ENCODE data around the gene MYL7. TPM values are rescaled to one million over a fixed set of nuclear protein-coding genes. Genes with fewer than 3 reads are reported as not detected.
"Not testable (repeated sequence)": the region's sequence is repeated elsewhere in the genome, so short reads cannot be mapped to it uniquely, and the experiment has no call there.

Gene MYL7
- total RNA-seq, 4 donors from 2014 or later, result not detected

DNA sequence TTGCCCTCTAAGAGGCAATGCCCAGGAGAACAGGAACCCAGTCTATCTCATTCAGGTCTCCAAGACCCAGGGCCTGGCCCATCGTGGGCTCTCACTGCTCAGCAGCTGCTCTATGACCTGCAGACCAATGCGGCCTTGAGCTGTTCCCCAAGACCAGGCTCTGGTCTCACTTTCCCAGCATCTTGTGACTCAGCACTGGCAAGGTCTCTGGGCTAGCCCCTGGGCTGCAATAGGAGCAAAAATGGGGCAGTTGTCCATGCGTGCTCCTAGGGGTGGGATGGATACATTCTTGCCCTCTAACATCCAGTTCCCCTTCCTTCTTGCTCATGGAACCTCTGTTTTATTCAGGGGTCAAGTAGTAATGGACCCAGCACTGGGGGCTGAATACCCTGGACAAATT lies 34.6 kb upstream of the MYL7 start:
- ATAC-seq, result no peak
- H3K9me3 ChIP-seq, result peaks cover 0 to 5% (median 0%) of the 10 kb centered on the region in 3 donors
- 50 to 63% methylated on average over 1 to 2 of the region's 3 CpGs for WGBS, 2 donors (ENCODE audit: low coverage in 1 of 2)
- H3K27ac ChIP-seq, result no peak overlapping the region
- peaks cover 15% of the 10 kb centered on the region for H3K27me3 ChIP-seq
- no peaks in the 10 kb centered on the region for H3K36me3 ChIP-seq
- no peaks in the 10 kb centered on the region for H3K4me1 ChIP-seq
- TF ChIP-seq, protein P1, sequence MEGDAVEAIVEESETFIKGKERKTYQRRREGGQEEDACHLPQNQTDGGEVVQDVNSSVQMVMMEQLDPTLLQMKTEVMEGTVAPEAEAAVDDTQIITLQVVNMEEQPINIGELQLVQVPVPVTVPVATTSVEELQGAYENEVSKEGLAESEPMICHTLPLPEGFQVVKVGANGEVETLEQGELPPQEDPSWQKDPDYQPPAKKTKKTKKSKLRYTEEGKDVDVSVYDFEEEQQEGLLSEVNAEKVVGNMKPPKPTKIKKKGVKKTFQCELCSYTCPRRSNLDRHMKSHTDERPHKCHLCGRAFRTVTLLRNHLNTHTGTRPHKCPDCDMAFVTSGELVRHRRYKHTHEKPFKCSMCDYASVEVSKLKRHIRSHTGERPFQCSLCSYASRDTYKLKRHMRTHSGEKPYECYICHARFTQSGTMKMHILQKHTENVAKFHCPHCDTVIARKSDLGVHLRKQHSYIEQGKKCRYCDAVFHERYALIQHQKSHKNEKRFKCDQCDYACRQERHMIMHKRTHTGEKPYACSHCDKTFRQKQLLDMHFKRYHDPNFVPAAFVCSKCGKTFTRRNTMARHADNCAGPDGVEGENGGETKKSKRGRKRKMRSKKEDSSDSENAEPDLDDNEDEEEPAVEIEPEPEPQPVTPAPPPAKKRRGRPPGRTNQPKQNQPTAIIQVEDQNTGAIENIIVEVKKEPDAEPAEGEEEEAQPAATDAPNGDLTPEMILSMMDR (IDR thresholded peaks at IDR 0.05), result no peak
- TF ChIP-seq POLR2A (IDR thresholded peaks at IDR 0.05) (no peak), EP300 (IDR thresholded peaks at IDR 0.05) (no peak), POLR2AphosphoS5 (IDR thresholded peaks at IDR 0.05) (no peak)
- no peak overlapping the region for H3K4me3 ChIP-seq

DNA sequence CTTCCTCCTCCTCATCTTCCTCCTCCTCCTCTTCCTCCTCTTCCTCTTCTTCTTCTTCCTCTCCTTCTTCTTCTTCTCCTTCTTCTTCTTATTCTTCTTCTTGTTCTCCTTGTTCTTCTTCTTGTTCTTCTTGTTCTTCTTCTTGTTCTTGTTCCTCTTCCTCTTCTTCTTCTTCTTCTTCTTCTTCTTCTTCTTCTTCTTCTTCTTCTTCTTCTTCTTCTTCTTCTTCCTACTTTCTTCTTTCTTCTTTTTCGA lies 33.5 kb upstream of the MYL7 start:
- H3K27ac ChIP-seq, H3K4me3 ChIP-seq, H3K4me1 ChIP-seq, H3K36me3 ChIP-seq, H3K9me3 ChIP-seq, ATAC-seq: not testable (repeated sequence)
- H3K27me3 ChIP-seq, result peaks cover 15% of the 10 kb centered on the region
- WGBS, 2 donors (ENCODE audit: low coverage in 1 of 2), result 100% methylated on average over 1 of the region's 1 CpG; no CpG with 5 or more reads in 1 of the 2 donors

DNA sequence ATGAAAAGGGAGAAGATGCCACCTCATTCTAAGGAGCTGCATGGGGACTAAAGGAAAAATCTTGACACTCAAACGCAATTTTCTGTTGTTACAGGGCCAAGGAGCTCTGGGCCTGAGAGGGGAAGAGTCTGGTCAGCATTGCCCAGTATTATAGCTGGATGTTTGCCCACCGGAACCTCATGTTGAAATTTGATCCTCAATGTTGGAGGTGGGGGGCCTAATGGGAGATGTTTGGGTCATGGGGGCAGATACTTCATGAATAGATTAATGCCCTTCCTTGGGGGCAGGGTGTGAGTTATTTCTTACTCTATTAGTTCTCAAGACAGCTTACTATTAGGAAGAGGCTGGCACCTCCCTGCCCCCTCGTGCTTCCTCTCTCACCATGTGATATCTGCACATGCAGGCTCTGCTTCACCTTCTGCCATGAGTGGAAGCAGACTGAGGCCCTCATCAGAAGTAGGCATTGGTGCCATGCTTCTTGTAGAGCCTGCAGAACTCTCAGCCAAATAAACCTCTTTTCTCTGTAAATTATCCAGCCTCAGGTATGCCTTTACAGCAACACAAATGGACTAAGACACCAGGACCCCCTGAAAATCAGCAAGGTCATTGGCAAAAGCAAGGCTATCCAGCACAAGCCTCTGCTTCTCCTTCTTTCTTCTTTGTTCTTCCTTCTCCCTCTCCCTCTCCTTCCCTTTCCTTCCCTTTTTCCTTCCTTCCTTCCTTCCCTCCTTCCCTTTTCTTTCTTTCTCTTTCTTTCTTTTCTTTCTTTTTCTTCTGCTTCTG lies 33.0 kb upstream of the MYL7 start:
- WGBS, 2 donors (ENCODE audit: low coverage in 1 of 2), result 25% methylated on average over 3 of the region's 3 CpGs; no CpG with 5 or more reads in 1 of the 2 donors
- no peaks in the 10 kb centered on the region for H3K4me1 ChIP-seq
- no peak overlapping the region for H3K4me3 ChIP-seq
- ATAC-seq, result no peak
- no peaks in the 10 kb centered on the region for H3K36me3 ChIP-seq
- H3K9me3 ChIP-seq, result peaks cover 0 to 5% (median 0%) of the 10 kb centered on the region in 3 donors
- H3K27ac ChIP-seq, result no peak overlapping the region
- peaks cover 15% of the 10 kb centered on the region for H3K27me3 ChIP-seq
- no peak for TF ChIP-seq EP300 (IDR thresholded peaks at IDR 0.05)
- TF ChIP-seq POLR2A (IDR thresholded peaks at IDR 0.05), result no peak
- TF ChIP-seq, protein P1 (IDR thresholded peaks at IDR 0.05), result no peak
- no peak for TF ChIP-seq POLR2AphosphoS5 (IDR thresholded peaks at IDR 0.05)

- Histone ChIP-seq H3K4me3 (no peak overlapping the region), H3K36me3 (no peaks in the 10 kb centered on the region), H3K27me3 (peaks cover 12% of the 10 kb centered on the region), H3K4me1 (no peaks in the 10 kb centered on the region), H3K27ac (no peak overlapping the region), H3K9me3 (peaks cover 0 to 5% (median 0%) of the 10 kb centered on the region in 3 donors)
- no peak for ATAC-seq
- TF ChIP-seq, protein P1 (IDR thresholded peaks at IDR 0.05), result no peak
- 80 to 87% methylated on average over 6 of the region's 6 CpGs for WGBS, 2 donors (ENCODE audit: low coverage in 1 of 2)
These were observed 31.8 kb upstream of the MYL7 start for GRCh38 chr7:44172803-44173424.

GRCh38 chr7:44172352-44172751 lies 31.2 kb upstream of the MYL7 start:
- Histone ChIP-seq H3K27me3 (peaks cover 8% of the 10 kb centered on the region), H3K27ac (no peak overlapping the region), H3K4me1 (no peaks in the 10 kb centered on the region), H3K4me3 (no peak overlapping the region), H3K9me3 (peaks cover 0 to 5% (median 0%) of the 10 kb centered on the region in 3 donors), H3K36me3 (no peaks in the 10 kb centered on the region)
- TF ChIP-seq EP300 (IDR thresholded peaks at IDR 0.05), result no peak
- no peak for ATAC-seq

GRCh38 chr7:44171901-44172300 lies 30.8 kb upstream of the MYL7 start:
- not testable (repeated sequence) for H3K27ac ChIP-seq, H3K4me1 ChIP-seq, H3K27me3 ChIP-seq, ATAC-seq, H3K4me3 ChIP-seq, H3K36me3 ChIP-seq, H3K9me3 ChIP-seq
- WGBS, 2 donors (ENCODE audit: low coverage in 1 of 2), result 92 to 95% methylated on average over 3 to 8 of the region's 9 CpGs

Data from gastroesophageal sphincter (tissue), 4 donors.